SU-DHL-6 (cell line): ENCODE measurements around the gene ZNF433.

Experiments used
- H2AFZ ChIP-seq: fragments of 200-600 bp; sonication (generic); 2 replicates; pipeline ENCODE4 v1.6.1; 2014; ENCODE audit warnings: low read depth, mild to moderate bottlenecking, moderate library complexity, mixed read lengths, antibody characterized with exemption, low read length; ENCODE audit not compliant: severe bottlenecking
- H3F3A ChIP-seq: fragments of 200-600 bp; shearing (Covaris generic); 2 replicates; pipeline ENCODE4 v1.6.0; 2016; ENCODE audit warnings: antibody characterized with exemption, mild to moderate bottlenecking; ENCODE audit not compliant: insufficient read depth
- H3K27ac ChIP-seq: fragments of 200-600 bp; sonication (generic); 2 replicates; pipeline ENCODE4 v1.5.1; 2016; ENCODE audit warnings: low read depth, mild to moderate bottlenecking, low read length, moderate library complexity, mixed read lengths
- H3K27me3 ChIP-seq: fragments of 200-600 bp; sonication (generic), shearing (Covaris generic); 2 replicates; pipeline ENCODE4 v1.6.0; 2014; ENCODE audit warnings: mild to moderate bottlenecking, low read length
- H3K36me3 ChIP-seq: fragments of 200-600 bp; sonication (generic); 2 replicates; pipeline ENCODE4 v1.6.1; 2014; ENCODE audit warnings: mild to moderate bottlenecking, low read length, mixed read lengths
- H3K4me2 ChIP-seq: fragments of 300-600, 200-600 bp; shearing (Covaris generic), sonication (generic); 2 replicates; pipeline ENCODE4 v1.6.0; 2014; ENCODE audit warnings: low read length, low read depth, mild to moderate bottlenecking; ENCODE audit not compliant: poor library complexity, severe bottlenecking
- H3K4me3 ChIP-seq: fragments of 200-600 bp; sonication (generic); 2 replicates; pipeline ENCODE4 v1.5.1; 2014; ENCODE audit warnings: antibody characterized with exemption, low read length, mild to moderate bottlenecking, mixed read lengths; ENCODE audit not compliant: insufficient read depth, poor library complexity, severe bottlenecking
- H3K79me2 ChIP-seq: fragments of 200-600 bp; sonication (generic); 2 replicates; pipeline ENCODE4 v1.6.1; 2014; ENCODE audit warnings: mild to moderate bottlenecking, low read length, moderate library complexity; ENCODE audit not compliant: insufficient read depth
- H3K9ac ChIP-seq: fragments of 200-600 bp; sonication (generic); 2 replicates; pipeline ENCODE4 v1.7.0; 2014; ENCODE audit warnings: mild to moderate bottlenecking, low read length
- H3K9me2 ChIP-seq: fragments of 200-600 bp; sonication (generic); replicated peaks from 2 replicates; pipeline ENCODE4 v1.6.1; 2014; ENCODE audit warnings: low read length; ENCODE audit not compliant: insufficient read depth
- H3K9me3 ChIP-seq: fragments of 200-600 bp; sonication (generic); 2 replicates; pipeline ENCODE4 v1.6.1; 2014; ENCODE audit warnings: low read length, mixed read lengths; ENCODE audit not compliant: insufficient read depth
- H4K20me1 ChIP-seq: fragments of 200-600 bp; sonication (generic); 2 replicates; pipeline ENCODE4 v1.6.1; 2014; ENCODE audit warnings: low read depth, mild to moderate bottlenecking, antibody characterized with exemption, low read length, moderate library complexity, mixed read lengths
- CTCF ChIP-seq: fragments of 200-600 bp; sonication (generic); IDR thresholded peaks from one replicate; pipeline ENCODE4 v1.5.1; 2017; ENCODE audit warnings: antibody characterized with exemption, mild to moderate bottlenecking, low read length, moderate library complexity; ENCODE audit not compliant: insufficient read depth, poor library complexity, severe bottlenecking
- EZH2phosphoT487 ChIP-seq: fragments of 200-600 bp; sonication (generic), shearing (Covaris generic); conservative IDR thresholded peaks from 2 replicates; pipeline ENCODE4 v1.6.1; 2018; ENCODE audit warnings: mild to moderate bottlenecking, antibody characterized with exemption, low read length, moderate library complexity, mixed read lengths

Gene ZNF433

GRCh38 chr19:12052497-12053169 lies 17.2 kb upstream of the ZNF433 start, which contains the start of gene ZNF878:
ZNF878 (minus strand) TSS chr19:12052961; CDS start chr19:12052801, 160 bp downstream.
- no peaks in the 10 kb centered on the region for H3K9me3 ChIP-seq
- peak within 1 kb of the TSS; percentile 83 for H3K4me3 ChIP-seq
- H3K4me2 ChIP-seq = peak within 1 kb of the TSS; percentile 98
- peak; percentile 20 for TF ChIP-seq CTCF
- TF ChIP-seq EZH2phosphoT487 = no peak
- peaks cover 2% of the 10 kb centered on the region; the same call in 1 of the 2 replicates for H3K36me3 ChIP-seq
- H4K20me1 ChIP-seq = no peaks in the 10 kb centered on the region
- no peaks in the 10 kb centered on the region for H3K9me2 ChIP-seq
- no peaks in the 10 kb centered on the region for H3K27me3 ChIP-seq
- peak within 1 kb of the TSS; percentile 92 for H3K9ac ChIP-seq
- H2AFZ ChIP-seq = peak within 1 kb of the TSS; percentile 98
- peak within 1 kb of the TSS; percentile 15 for H3K27ac ChIP-seq
- H3K79me2 ChIP-seq = peaks cover 5% of the 10 kb centered on the region; the same call in 1 of the 2 replicates
- peaks cover 5% of the 10 kb centered on the region; the same call in 1 of the 2 replicates for H3F3A ChIP-seq

GRCh38 chr19:12052091-12052496 lies 16.6 kb upstream of the ZNF433 start:
- Histone ChIP-seq H3K27ac (no peak overlapping the region), H4K20me1 (no peaks in the 10 kb centered on the region), H3K9me3 (no peaks in the 10 kb centered on the region), H3K9me2 (no peaks in the 10 kb centered on the region), H3K36me3 (peaks cover 3% of the 10 kb centered on the region; the same call in 1 of the 2 replicates), H2AFZ (peak overlapping the region; percentile 98), H3K27me3 (no peaks in the 10 kb centered on the region), H3K79me2 (peaks cover 5% of the 10 kb centered on the region; the same call in 1 of the 2 replicates), H3K4me2 (peak overlapping the region; percentile 98), H3K9ac (peak overlapping the region; percentile 92), H3K4me3 (peak overlapping the region; percentile 83), H3F3A (peaks cover 5% of the 10 kb centered on the region; the same call in 1 of the 2 replicates)
- TF ChIP-seq CTCF = no peak
- no peak for TF ChIP-seq EZH2phosphoT487

GRCh38 chr19:12047868-12048267 lies 12.4 kb upstream of the ZNF433 start:
- TF ChIP-seq CTCF (no peak), EZH2phosphoT487 (no peak)
- no peak overlapping the region for H3K4me3 ChIP-seq
- peaks cover 25% of the 10 kb centered on the region for H3K9me3 ChIP-seq
- H3K27me3 ChIP-seq = no peaks in the 10 kb centered on the region
- H3K27ac ChIP-seq = no peak overlapping the region
- no peak overlapping the region for H3K4me2 ChIP-seq
- H3K9ac ChIP-seq = no peak overlapping the region
- H3F3A ChIP-seq = peaks cover 5% of the 10 kb centered on the region; the same call in 1 of the 2 replicates
- no peak overlapping the region for H2AFZ ChIP-seq
- H3K9me2 ChIP-seq = no peaks in the 10 kb centered on the region
- H4K20me1 ChIP-seq = no peaks in the 10 kb centered on the region
- peaks cover 5% of the 10 kb centered on the region; the same call in 1 of the 2 replicates for H3K79me2 ChIP-seq
- peaks cover 27% of the 10 kb centered on the region for H3K36me3 ChIP-seq
